ENCODE measurements around the gene PKHD1.

Gene PKHD1

GRCh38 chr6:52089758-52090348 is 2.4 kb upstream of the PKHD1 start:
- no peaks in the 10 kb centered on the region for H3K27me3 ChIP-seq (ENCODE audit: low read depth)
- no peaks in the 10 kb centered on the region for H3K4me1 ChIP-seq
- H3K4me3 ChIP-seq = no peak overlapping the region
- no peak for DNase-seq (ENCODE audit: low spot score in 2 of 2)
- in situ Hi-C loops (cut with MboI; ENCODE audit: low sequenced_read_pairs) = no loop called here
- no peaks in the 10 kb centered on the region for H3K9me3 ChIP-seq
- no peaks in the 10 kb centered on the region for H3K36me3 ChIP-seq (replicated peaks)

- no peaks in the 10 kb centered on the region for H3K36me3 ChIP-seq (replicated peaks)
- no peak overlapping the region for H3K4me3 ChIP-seq
- H3K4me1 ChIP-seq = no peaks in the 10 kb centered on the region
- in situ Hi-C loops (cut with MboI; ENCODE audit: low sequenced_read_pairs) = no loop called here
- no peaks in the 10 kb centered on the region for H3K27me3 ChIP-seq (ENCODE audit: low read depth)
- no peaks in the 10 kb centered on the region for H3K9me3 ChIP-seq
- no peak for DNase-seq (ENCODE audit: low spot score in 2 of 2)
Measured at GRCh38 chr6:52086741-52087140, 672 bp downstream of the PKHD1 start.

DNA sequence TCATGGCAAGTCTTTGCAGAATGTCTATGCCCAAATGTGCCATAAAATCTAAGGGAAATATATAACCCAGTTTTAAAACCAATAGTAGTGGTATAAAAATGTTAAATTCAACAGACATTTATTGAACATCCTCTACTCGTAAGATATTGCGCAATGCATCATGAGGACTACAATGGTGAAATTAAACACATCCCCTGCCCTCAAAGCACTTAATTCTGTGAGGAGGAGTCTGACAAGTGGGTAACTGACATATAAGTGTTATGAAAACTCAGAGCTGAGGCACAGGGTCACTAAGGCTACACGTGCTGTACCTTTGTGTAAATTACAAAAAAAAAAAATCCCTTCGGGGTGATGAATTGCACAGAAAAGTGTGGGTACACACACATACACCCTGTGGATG is 6.2 kb downstream of the PKHD1 start:
- Histone ChIP-seq H3K9me3 (no peaks in the 10 kb centered on the region), H3K4me1 (no peaks in the 10 kb centered on the region), H3K4me3 (no peak overlapping the region), H3K27me3 (ENCODE audit: low read depth) (no peaks in the 10 kb centered on the region), H3K36me3 (replicated peaks) (no peaks in the 10 kb centered on the region)
- in situ Hi-C loops (cut with MboI; ENCODE audit: low sequenced_read_pairs) = no loop called here
- no peak for DNase-seq (ENCODE audit: low spot score in 2 of 2)

- Histone ChIP-seq H3K27me3 (ENCODE audit: low read depth) (no peaks in the 10 kb centered on the region), H3K4me1 (no peaks in the 10 kb centered on the region), H3K9me3 (no peaks in the 10 kb centered on the region), H3K4me3 (no peak overlapping the region), H3K36me3 (replicated peaks) (no peaks in the 10 kb centered on the region)
- in situ Hi-C loops (cut with MboI; ENCODE audit: low sequenced_read_pairs) = no loop called here
- no peak for DNase-seq (ENCODE audit: low spot score in 2 of 2)
Measured at GRCh38 chr6:52077961-52078625, 9.3 kb downstream of the PKHD1 start.

DNA sequence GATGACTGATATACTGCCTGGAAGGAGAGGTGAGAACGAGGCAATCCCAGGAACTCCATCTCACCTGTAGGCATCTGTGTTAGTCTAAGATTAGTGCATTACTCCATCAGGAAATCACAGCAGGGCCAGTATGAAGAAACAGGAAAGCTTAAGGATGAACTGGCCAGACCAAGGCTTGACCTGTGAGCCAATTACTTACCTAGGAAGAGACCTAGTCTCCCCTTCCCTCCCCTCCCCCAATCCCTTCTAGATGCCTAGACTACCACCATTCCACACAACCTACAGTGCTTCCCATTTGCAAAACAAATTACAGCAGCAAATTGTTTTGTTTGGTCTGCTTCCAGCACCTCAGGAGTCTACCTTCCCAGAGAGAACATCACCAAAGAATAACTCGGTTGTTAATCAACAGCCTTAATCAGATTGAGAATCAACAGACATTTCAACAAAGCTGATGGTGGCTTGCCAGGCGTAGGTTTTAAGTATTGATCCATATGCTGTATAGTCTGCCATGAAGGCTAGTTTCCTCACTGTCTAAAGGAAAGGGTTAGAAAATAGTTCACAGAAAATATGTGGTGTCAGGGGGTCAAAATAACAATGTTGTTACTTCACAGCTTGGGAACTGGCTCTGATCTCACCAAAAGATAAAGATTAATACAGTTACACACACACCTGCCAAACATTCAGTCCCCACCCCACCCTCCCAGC is 10.1 kb downstream of the PKHD1 start:
- Histone ChIP-seq H3K4me1 (no peaks in the 10 kb centered on the region), H3K9me3 (no peaks in the 10 kb centered on the region), H3K27me3 (ENCODE audit: low read depth) (no peaks in the 10 kb centered on the region), H3K36me3 (replicated peaks) (no peaks in the 10 kb centered on the region), H3K4me3 (no peak overlapping the region)
- in situ Hi-C loops (cut with MboI; ENCODE audit: low sequenced_read_pairs) = no loop called here
- no peak for DNase-seq (ENCODE audit: low spot score in 2 of 2)

DNA sequence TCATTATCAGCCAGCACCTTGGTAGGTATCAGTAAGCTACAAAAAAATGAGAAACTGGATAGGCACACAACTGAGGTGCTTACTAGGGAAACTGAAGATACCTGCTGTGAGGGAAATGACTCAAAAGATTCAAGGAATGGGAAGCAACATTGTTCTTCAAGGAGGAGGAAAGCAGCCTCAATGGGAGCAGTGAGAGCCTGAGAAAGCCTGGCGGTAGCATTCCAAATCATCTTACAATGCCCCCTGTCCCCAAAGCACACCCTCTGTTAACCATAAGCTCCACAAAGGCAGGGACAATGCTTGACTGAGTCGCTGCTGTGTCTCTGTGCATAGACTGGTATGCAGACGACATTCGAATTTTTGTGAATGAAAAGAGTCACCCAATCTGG is 10.6 kb downstream of the PKHD1 start:
- in situ Hi-C loops (cut with MboI; ENCODE audit: low sequenced_read_pairs) = no loop called here
- no peaks in the 10 kb centered on the region for H3K36me3 ChIP-seq (replicated peaks)
- H3K9me3 ChIP-seq = no peaks in the 10 kb centered on the region
- no peak overlapping the region for H3K4me3 ChIP-seq
- no peak for DNase-seq (ENCODE audit: low spot score in 2 of 2)
- no peaks in the 10 kb centered on the region for H3K4me1 ChIP-seq
- no peaks in the 10 kb centered on the region for H3K27me3 ChIP-seq (ENCODE audit: low read depth)

DNA sequence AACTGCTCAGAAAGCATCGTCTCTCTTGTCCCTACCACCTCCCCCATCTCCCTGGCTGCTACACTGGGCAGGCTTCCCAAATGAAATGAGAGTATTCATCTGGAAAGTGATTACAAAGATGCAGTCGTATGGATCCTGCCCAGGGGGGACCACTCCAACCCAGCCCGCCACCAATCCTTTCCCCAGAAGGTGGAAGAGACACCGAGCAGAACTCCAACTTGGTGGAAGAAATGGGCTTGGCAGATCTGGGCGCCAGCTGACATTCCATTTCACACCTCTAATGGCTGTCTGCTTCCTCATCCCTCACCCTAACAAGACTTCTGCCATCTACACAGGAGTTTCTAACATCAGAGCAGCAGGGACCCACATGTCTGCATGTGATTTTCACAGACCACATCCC is 12.7 kb downstream of the PKHD1 start:
- Histone ChIP-seq H3K27me3 (ENCODE audit: low read depth) (peaks cover 2% of the 10 kb centered on the region; the same call in 1 of the 2 replicates), H3K36me3 (replicated peaks) (no peaks in the 10 kb centered on the region)

DNA sequence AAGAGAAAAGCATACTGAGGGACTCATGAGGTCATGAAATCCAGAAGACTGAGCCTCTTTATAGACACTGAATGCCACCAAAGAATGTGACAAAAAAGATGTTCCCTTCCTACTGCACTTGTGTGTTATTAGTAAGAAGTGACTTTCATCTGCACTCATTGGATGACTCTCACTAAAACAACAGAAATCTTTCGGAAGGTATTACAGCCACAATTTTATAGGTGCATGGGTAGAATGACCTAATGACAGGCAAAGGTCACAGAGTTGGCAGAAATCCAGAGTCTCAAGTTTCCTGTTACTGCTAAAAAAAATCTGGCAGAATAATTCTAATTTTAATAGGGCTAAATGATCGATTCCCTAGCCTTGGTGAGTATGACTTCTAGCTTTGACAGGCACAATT is 13.3 kb downstream of the PKHD1 start:
- Histone ChIP-seq H3K4me1 (no peaks in the 10 kb centered on the region), H3K27me3 (ENCODE audit: low read depth) (peaks cover 4% of the 10 kb centered on the region; the same call in 1 of the 2 replicates), H3K36me3 (replicated peaks) (no peaks in the 10 kb centered on the region), H3K9me3 (no peaks in the 10 kb centered on the region), H3K4me3 (no peak overlapping the region)
- in situ Hi-C loops (cut with MboI; ENCODE audit: low sequenced_read_pairs) = no loop called here
- DNase-seq (ENCODE audit: low spot score in 2 of 2) = no peak

More for the DNA sequence above, 12.7 kb downstream of the PKHD1 start:
- Histone ChIP-seq H3K4me1 (no peaks in the 10 kb centered on the region), H3K9me3 (no peaks in the 10 kb centered on the region), H3K4me3 (no peak overlapping the region)
- DNase-seq (ENCODE audit: low spot score in 2 of 2) = no peak
- in situ Hi-C loops (cut with MboI; ENCODE audit: low sequenced_read_pairs) = no loop called here

DNA sequence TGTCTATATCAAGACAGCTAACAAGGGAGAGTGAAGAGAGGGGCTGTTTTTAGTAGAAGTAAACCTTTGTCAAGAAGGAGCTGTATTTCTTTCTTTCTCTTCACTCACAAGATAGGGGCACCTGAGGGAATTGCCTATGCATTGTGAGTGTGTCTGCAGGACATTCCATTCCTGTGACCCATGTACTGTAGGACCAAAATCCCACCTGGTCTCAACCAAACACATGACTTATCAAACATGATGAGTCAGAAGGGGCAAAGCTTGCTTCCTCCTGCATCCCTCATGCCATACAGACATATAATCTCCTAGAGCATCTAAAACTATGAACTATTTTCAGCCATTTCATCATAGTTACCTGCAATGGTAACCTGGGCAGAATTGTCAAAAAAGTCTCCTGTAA is 21.8 kb downstream of the PKHD1 start:
- H3K36me3 ChIP-seq (replicated peaks) = no peaks in the 10 kb centered on the region
- H3K9me3 ChIP-seq = no peaks in the 10 kb centered on the region
- in situ Hi-C loops (cut with MboI; ENCODE audit: low sequenced_read_pairs) = no loop called here
- DNase-seq (ENCODE audit: low spot score in 2 of 2) = no peak
- no peak overlapping the region for H3K4me3 ChIP-seq
- no peaks in the 10 kb centered on the region for H3K4me1 ChIP-seq
- H3K27me3 ChIP-seq (ENCODE audit: low read depth) = peaks cover 7% of the 10 kb centered on the region

- H3K4me3 ChIP-seq = no peak overlapping the region
- in situ Hi-C loops (cut with MboI; ENCODE audit: low sequenced_read_pairs) = no loop called here
Measured at GRCh38 chr6:52063584-52064344, 23.6 kb downstream of the PKHD1 start.

DNA sequence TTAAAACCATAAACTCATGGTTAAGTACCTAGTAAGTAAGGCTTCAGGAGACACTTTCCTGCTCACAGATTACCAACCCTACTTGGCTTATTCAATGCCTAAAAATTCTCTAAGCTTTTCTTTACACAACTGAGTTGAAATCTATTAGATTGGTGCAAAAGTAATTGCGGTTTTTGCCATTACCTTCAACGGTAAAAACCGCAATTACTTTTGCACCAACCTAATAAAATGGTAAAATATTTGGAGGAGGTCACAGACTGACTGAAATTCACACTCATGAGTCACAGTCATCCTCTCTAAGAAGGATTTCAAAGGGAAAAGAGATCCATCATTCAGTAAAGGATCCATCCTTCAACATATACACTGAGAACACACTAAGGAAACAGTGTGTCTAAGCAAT is 25.9 kb downstream of the PKHD1 start:
- H3K9me3 ChIP-seq = no peaks in the 10 kb centered on the region
- no peaks in the 10 kb centered on the region for H3K4me1 ChIP-seq
- no peaks in the 10 kb centered on the region for H3K36me3 ChIP-seq (replicated peaks)
- H3K4me3 ChIP-seq = no peak overlapping the region
- no peaks in the 10 kb centered on the region for H3K27me3 ChIP-seq (ENCODE audit: low read depth)
- in situ Hi-C loops (cut with MboI; ENCODE audit: low sequenced_read_pairs) = no loop called here
- no peak for DNase-seq (ENCODE audit: low spot score in 2 of 2)

More at GRCh38 chr6:52063584-52064344, 23.6 kb downstream of the PKHD1 start:
- Histone ChIP-seq H3K4me1 (no peaks in the 10 kb centered on the region), H3K36me3 (replicated peaks) (no peaks in the 10 kb centered on the region), H3K27me3 (ENCODE audit: low read depth) (peaks cover under 1% of the 10 kb centered on the region; the same call in 1 of the 2 replicates), H3K9me3 (no peaks in the 10 kb centered on the region)
- peak; percentile 39 to 63 for DNase-seq (ENCODE audit: low spot score in 2 of 2)

DNA sequence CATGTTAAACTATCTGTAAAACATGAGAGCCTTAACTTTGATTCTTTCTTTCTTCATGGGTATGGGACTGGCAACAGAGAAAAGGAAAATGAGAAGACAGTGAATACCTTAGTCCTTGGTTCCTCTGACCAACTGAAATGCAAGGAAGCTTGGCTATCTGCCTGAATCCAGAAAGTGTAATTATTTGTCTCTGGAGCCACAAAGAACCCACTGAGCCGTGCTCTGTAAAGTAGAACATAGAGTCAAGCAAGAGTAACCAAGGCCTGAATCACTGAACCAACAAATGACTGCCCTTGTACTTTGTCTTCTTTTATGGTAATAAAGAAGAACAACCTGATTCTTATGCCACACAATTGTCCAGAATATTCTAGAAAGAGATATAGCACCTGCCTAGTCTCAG is 27.6 kb downstream of the PKHD1 start:
- no peaks in the 10 kb centered on the region for H3K36me3 ChIP-seq (replicated peaks)
- no peaks in the 10 kb centered on the region; the same call in 1 of the 2 replicates for H3K27me3 ChIP-seq (ENCODE audit: low read depth)
- H3K4me3 ChIP-seq = no peak overlapping the region
- no peaks in the 10 kb centered on the region for H3K9me3 ChIP-seq
- H3K4me1 ChIP-seq = no peaks in the 10 kb centered on the region
- DNase-seq (ENCODE audit: low spot score in 2 of 2) = no peak
- in situ Hi-C loops (cut with MboI; ENCODE audit: low sequenced_read_pairs) = no loop called here

DNA sequence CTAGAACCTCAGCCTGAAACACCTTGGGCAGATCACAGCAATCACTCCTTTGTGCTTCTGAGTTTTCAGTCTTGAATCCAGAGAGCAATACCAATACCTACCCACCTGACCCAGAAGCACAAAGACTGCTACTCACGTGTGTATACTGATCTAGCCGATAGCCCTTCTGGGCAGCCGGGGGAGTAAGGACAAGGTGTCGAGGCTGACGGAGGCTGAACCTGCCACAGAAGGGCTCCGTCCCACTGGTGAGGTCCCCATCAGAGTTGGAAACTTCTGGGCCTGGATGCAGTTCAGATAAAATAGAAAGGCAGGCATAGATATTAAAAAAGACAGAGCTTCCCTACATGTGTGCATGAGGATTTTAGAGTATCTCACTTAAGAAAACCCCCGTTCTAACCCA is 32.0 kb downstream of the PKHD1 start:
- in situ Hi-C loops (cut with MboI; ENCODE audit: low sequenced_read_pairs) = no loop called here
- no peak overlapping the region for H3K4me3 ChIP-seq
- no peaks in the 10 kb centered on the region for H3K4me1 ChIP-seq
- H3K27me3 ChIP-seq (ENCODE audit: low read depth) = peaks cover 6% of the 10 kb centered on the region
- no peaks in the 10 kb centered on the region for H3K9me3 ChIP-seq
- no peak for DNase-seq (ENCODE audit: low spot score in 2 of 2)
- no peaks in the 10 kb centered on the region for H3K36me3 ChIP-seq (replicated peaks)
